Measurements from ENCODE around the gene GAA. TPM values are rescaled to one million over a fixed set of nuclear protein-coding genes. Genes with fewer than 3 reads are reported as not detected.
"Not testable (repeated sequence)": the region's sequence is repeated elsewhere in the genome, so short reads cannot be mapped to it uniquely, and the experiment has no call there.

Gene GAA
- total RNA-seq, 3 donors from 2014 or later = 16.1 to 18.6 (median 16.7) TPM

GRCh38 chr17:80151333-80151732 is 50.0 kb downstream of the GAA start:
- H3K4me3 Mint-ChIP-seq = no peak overlapping the region

GRCh38 chr17:80152081-80152702 is 50.8 kb downstream of the GAA start:
- H3K27me3 Mint-ChIP-seq (ENCODE audit: low read depth) = no peaks in the 10 kb centered on the region
- peaks cover 4% of the 10 kb centered on the region for H3K9me3 Mint-ChIP-seq
- DNase-seq = no peak

More at GRCh38 chr17:80151333-80151732, 50.0 kb downstream of the GAA start:
- no peaks in the 10 kb centered on the region for H3K36me3 Mint-ChIP-seq (ENCODE audit: insufficient read depth)
- no peaks in the 10 kb centered on the region for H3K27me3 Mint-ChIP-seq (ENCODE audit: low read depth)
- no peak for DNase-seq
- no peak for ATAC-seq
- H3K4me1 Mint-ChIP-seq (ENCODE audit: low read depth) = peaks cover 19% of the 10 kb centered on the region
- H3K9me3 Mint-ChIP-seq = peaks cover 4% of the 10 kb centered on the region

GRCh38 chr17:80153004-80153403 is 51.6 kb downstream of the GAA start:
- peaks cover 18% of the 10 kb centered on the region for H3K4me1 Mint-ChIP-seq (ENCODE audit: low read depth)
- H3K27me3 Mint-ChIP-seq (ENCODE audit: low read depth) = no peaks in the 10 kb centered on the region
- ATAC-seq (no peak), DNase-seq (no peak)
- no peak overlapping the region for H3K4me3 Mint-ChIP-seq
- no peaks in the 10 kb centered on the region for H3K36me3 Mint-ChIP-seq (ENCODE audit: insufficient read depth)
- peaks cover 4% of the 10 kb centered on the region for H3K9me3 Mint-ChIP-seq

More at GRCh38 chr17:80152081-80152702, 50.8 kb downstream of the GAA start:
- Mint-ChIP-seq H3K4me3 (no peak overlapping the region), H3K36me3 (ENCODE audit: insufficient read depth) (no peaks in the 10 kb centered on the region), H3K4me1 (ENCODE audit: low read depth) (peaks cover 19% of the 10 kb centered on the region)
- no peak for ATAC-seq

GRCh38 chr17:80154166-80154565 is 52.8 kb downstream of the GAA start:
- Mint-ChIP-seq H3K4me3 (no peak overlapping the region), H3K9me3 (peaks cover 4% of the 10 kb centered on the region), H3K27me3 (ENCODE audit: low read depth) (no peaks in the 10 kb centered on the region), H3K36me3 (ENCODE audit: insufficient read depth) (no peaks in the 10 kb centered on the region), H3K4me1 (ENCODE audit: low read depth) (peaks cover 12% of the 10 kb centered on the region)
- ATAC-seq (no peak), DNase-seq (no peak)

- not testable (repeated sequence) for ATAC-seq; H3K27me3 Mint-ChIP-seq (ENCODE audit: low read depth); H3K36me3 Mint-ChIP-seq (ENCODE audit: insufficient read depth); H3K4me3 Mint-ChIP-seq; DNase-seq; H3K9me3 Mint-ChIP-seq
- peaks cover 12% of the 10 kb centered on the region for H3K4me1 Mint-ChIP-seq (ENCODE audit: low read depth)
Observed at GRCh38 chr17:80155600-80155999, 54.2 kb downstream of the GAA start.

- no peaks in the 10 kb centered on the region for H3K4me1 Mint-ChIP-seq (ENCODE audit: low read depth)
- H3K27me3 Mint-ChIP-seq (ENCODE audit: low read depth) = peaks cover 11% of the 10 kb centered on the region
- no peak for DNase-seq
- H3K36me3 Mint-ChIP-seq (ENCODE audit: insufficient read depth) = no peaks in the 10 kb centered on the region
- no peak overlapping the region for H3K4me3 Mint-ChIP-seq
- ATAC-seq = no peak
- H3K9me3 Mint-ChIP-seq = peaks cover 4% of the 10 kb centered on the region
Observed at GRCh38 chr17:80158846-80159245, 57.5 kb downstream of the GAA start.

- Mint-ChIP-seq H3K9me3 (peaks cover 4% of the 10 kb centered on the region), H3K27me3 (ENCODE audit: low read depth) (peaks cover 11% of the 10 kb centered on the region), H3K4me1 (ENCODE audit: low read depth) (no peaks in the 10 kb centered on the region), H3K4me3 (no peak overlapping the region), H3K36me3 (ENCODE audit: insufficient read depth) (no peaks in the 10 kb centered on the region)
- no peak for ATAC-seq
- no peak for DNase-seq
Observed at GRCh38 chr17:80160536-80160935, 59.2 kb downstream of the GAA start.

GRCh38 chr17:80163336-80163735 is 62.0 kb downstream of the GAA start:
- H3K27me3 Mint-ChIP-seq (ENCODE audit: low read depth) = peaks cover 15% of the 10 kb centered on the region
- no peaks in the 10 kb centered on the region for H3K36me3 Mint-ChIP-seq (ENCODE audit: insufficient read depth)
- ATAC-seq = no peak
- H3K4me1 Mint-ChIP-seq (ENCODE audit: low read depth) = no peaks in the 10 kb centered on the region
- no peaks in the 10 kb centered on the region for H3K9me3 Mint-ChIP-seq
- no peak for DNase-seq
- H3K4me3 Mint-ChIP-seq = no peak overlapping the region

GRCh38 chr17:80164185-80164584 is 62.8 kb downstream of the GAA start:
- H3K4me3 Mint-ChIP-seq = no peak overlapping the region
- ATAC-seq = no peak
- no peaks in the 10 kb centered on the region for H3K36me3 Mint-ChIP-seq (ENCODE audit: insufficient read depth)
- peaks cover 15% of the 10 kb centered on the region for H3K27me3 Mint-ChIP-seq (ENCODE audit: low read depth)
- no peaks in the 10 kb centered on the region for H3K4me1 Mint-ChIP-seq (ENCODE audit: low read depth)
- DNase-seq = no peak
- H3K9me3 Mint-ChIP-seq = no peaks in the 10 kb centered on the region

- H3K4me1 Mint-ChIP-seq (ENCODE audit: low read depth) = no peaks in the 10 kb centered on the region
- H3K36me3 Mint-ChIP-seq (ENCODE audit: insufficient read depth) = no peaks in the 10 kb centered on the region
- no peak overlapping the region for H3K4me3 Mint-ChIP-seq
- H3K27me3 Mint-ChIP-seq (ENCODE audit: low read depth) = peaks cover 4% of the 10 kb centered on the region
- DNase-seq (no peak), ATAC-seq (no peak)
- no peaks in the 10 kb centered on the region for H3K9me3 Mint-ChIP-seq
Observed at GRCh38 chr17:80166446-80166845, 65.1 kb downstream of the GAA start.

- H3K27me3 Mint-ChIP-seq (ENCODE audit: low read depth) = peaks cover 4% of the 10 kb centered on the region
- no peaks in the 10 kb centered on the region for H3K4me1 Mint-ChIP-seq (ENCODE audit: low read depth)
- no peak overlapping the region for H3K4me3 Mint-ChIP-seq
- no peaks in the 10 kb centered on the region for H3K9me3 Mint-ChIP-seq
- no peak for DNase-seq
- H3K36me3 Mint-ChIP-seq (ENCODE audit: insufficient read depth) = no peaks in the 10 kb centered on the region
- no peak for ATAC-seq
Observed at GRCh38 chr17:80168371-80168770, 67.0 kb downstream of the GAA start.

GRCh38 chr17:80169107-80169506 is 67.7 kb downstream of the GAA start:
- peaks cover 4% of the 10 kb centered on the region for H3K27me3 Mint-ChIP-seq (ENCODE audit: low read depth)
- no peaks in the 10 kb centered on the region for H3K4me1 Mint-ChIP-seq (ENCODE audit: low read depth)
- DNase-seq (no peak), ATAC-seq (no peak)
- no peaks in the 10 kb centered on the region for H3K9me3 Mint-ChIP-seq
- H3K4me3 Mint-ChIP-seq = no peak overlapping the region
- no peaks in the 10 kb centered on the region for H3K36me3 Mint-ChIP-seq (ENCODE audit: insufficient read depth)

Other genes with a start within 250 kb of the GAA start
- gene TBC1D16, start 65.7 kb upstream of the GAA start, total RNA-seq = 1 to 10 TPM; 2.2 to 3.3 (median 2.6) TPM
- under 1 TPM; 0.25 to 0.98 (median 0.29) TPM for gene CCDC40, start 64.9 kb upstream of the GAA start, total RNA-seq
- 100 to 1,000 TPM; 228 to 251 (median 230) TPM for gene EIF4A3, start 45.5 kb downstream of the GAA start, total RNA-seq
- not detected for gene CARD14, start 68.4 kb downstream of the GAA start, total RNA-seq
- gene SGSH, start 118.8 kb downstream of the GAA start, total RNA-seq = 10 to 100 TPM; 18.9 to 25.2 (median 19.1) TPM
- gene SLC26A11, start 118.8 kb downstream of the GAA start, total RNA-seq = 10 to 100 TPM; 15.8 to 16.5 (median 16.4) TPM
- 100 to 1,000 TPM; 205 to 289 (median 262) TPM for gene RNF213, start 159.3 kb downstream of the GAA start, total RNA-seq

All from activated T-cell treated with anti-CD3 and anti-CD28 coated beads, Interleukin-2, amount 50 U/mL, for 4 hours (primary cell).